Activated T-helper 1 cell treated with anti-CD3 and anti-CD28 coated beads, Interleukin-12 subunit alpha, Interleukin-12 subunit beta, Interleukin-2, Interleukin-4 antibody, amounts not matched to agents 30 ng/mL and 10 ng/mL and 1 ng/mL, durations not matched to agents 14 hours and 24 hours and 36 hours (primary cell): ENCODE results near the gene ARHGEF6. TPM values are rescaled to one million over a fixed set of nuclear protein-coding genes. Genes with fewer than 3 reads are reported as not detected.

Source experiments
- DNase-seq: peaks from one replicate; pipeline ENCODE4 v3.0.0; 2021; ENCODE audit warnings: low spot score
- H3K27ac Mint-ChIP-seq: one replicate; pipeline ENCODE4 v1.8.0; 2021; ENCODE audit warnings: mild to moderate bottlenecking, mixed read lengths
- H3K27me3 Mint-ChIP-seq: one replicate; pipeline ENCODE4 v1.8.0; 2022; ENCODE audit warnings: mild to moderate bottlenecking, moderate library complexity, mixed read lengths; ENCODE audit not compliant: insufficient read depth
- H3K36me3 Mint-ChIP-seq: one replicate; pipeline ENCODE4 v1.8.0; 2021; ENCODE audit warnings: low read depth, mixed read lengths
- H3K4me1 Mint-ChIP-seq: one replicate; pipeline ENCODE4 v1.8.0; 2021; ENCODE audit warnings: low read depth, mixed read lengths
- H3K4me3 Mint-ChIP-seq: one replicate; pipeline ENCODE4 v1.8.0; 2021; ENCODE audit warnings: mild to moderate bottlenecking, moderate library complexity, mixed read lengths
- H3K9me3 Mint-ChIP-seq: one replicate; pipeline ENCODE4 v1.8.0; 2021; ENCODE audit warnings: mixed read lengths
- intact Hi-C: fragments of 100-400 bp; cut with micrococcal nuclease; formaldehyde crosslinking; loops from one replicate; pipeline ENCODE4 v1.15.1; 2024
- total RNA-seq: library from RNA; stranded (reverse); gene quantifications from 2 replicates; pipeline ENCODE4 v1.2.3, GENCODE V29; 2022

ARHGEF6 gene
- total RNA-seq, 1 donor from 2014 or later = 39.8 TPM

- Mint-ChIP-seq H3K4me1 (peaks cover 84% of the 10 kb centered on the region), H3K27me3 (no peaks in the 10 kb centered on the region), H3K4me3 (no peak overlapping the region), H3K36me3 (peaks cover 60% of the 10 kb centered on the region), H3K9me3 (peaks cover 8% of the 10 kb centered on the region), H3K27ac (peak overlapping the region; percentile 74)
- no peak for DNase-seq
- intact Hi-C loops = no loop called here
Measured at GRCh38 chrX:136662976-136663375, 117.8 kb downstream of the ARHGEF6 start.

- peak overlapping the region; percentile 37 for H3K4me3 Mint-ChIP-seq
- no peak for DNase-seq
- H3K27ac Mint-ChIP-seq = peak overlapping the region; percentile 74
- intact Hi-C loops = no loop called here
- H3K27me3 Mint-ChIP-seq = no peaks in the 10 kb centered on the region
- H3K4me1 Mint-ChIP-seq = peaks cover 84% of the 10 kb centered on the region
- peaks cover 60% of the 10 kb centered on the region for H3K36me3 Mint-ChIP-seq
- peaks cover 8% of the 10 kb centered on the region for H3K9me3 Mint-ChIP-seq
Measured at GRCh38 chrX:136662104-136662503, 118.6 kb downstream of the ARHGEF6 start.

- H3K9me3 Mint-ChIP-seq = peaks cover 8% of the 10 kb centered on the region
- peak overlapping the region; percentile 35 for H3K4me3 Mint-ChIP-seq
- H3K27me3 Mint-ChIP-seq = no peaks in the 10 kb centered on the region
- peak overlapping the region; percentile 86 for H3K27ac Mint-ChIP-seq
- DNase-seq = no peak
- peaks cover 86% of the 10 kb centered on the region for H3K4me1 Mint-ChIP-seq
- H3K36me3 Mint-ChIP-seq = peaks cover 68% of the 10 kb centered on the region
- intact Hi-C loops = no loop called here
Measured at GRCh38 chrX:136660896-136661295, 119.8 kb downstream of the ARHGEF6 start.

GRCh38 chrX:136659174-136659573 lies 121.6 kb downstream of the ARHGEF6 start:
- H3K9me3 Mint-ChIP-seq = peaks cover 5% of the 10 kb centered on the region
- H3K4me1 Mint-ChIP-seq = peaks cover 87% of the 10 kb centered on the region
- H3K27ac Mint-ChIP-seq = peak overlapping the region; percentile 94
- no peaks in the 10 kb centered on the region for H3K27me3 Mint-ChIP-seq
- peak overlapping the region; percentile 99 for H3K4me3 Mint-ChIP-seq
- peaks cover 74% of the 10 kb centered on the region for H3K36me3 Mint-ChIP-seq
- DNase-seq = no peak
- intact Hi-C loops = loop anchor here (2.0 kb wide), 1 partner anchor 14 kb away; no protein-coding TSS in a partner anchor

- no peaks in the 10 kb centered on the region for H3K9me3 Mint-ChIP-seq
- H3K27me3 Mint-ChIP-seq = no peaks in the 10 kb centered on the region
- intact Hi-C loops = loop anchor here (1.0 to 2.0 kb wide), 2 partner anchors 15 to 36 kb away; no protein-coding TSS in a partner anchor
- DNase-seq = no peak
- peaks cover 76% of the 10 kb centered on the region for H3K36me3 Mint-ChIP-seq
- peak overlapping the region; percentile 99 for H3K4me3 Mint-ChIP-seq
- peak overlapping the region; percentile 94 for H3K27ac Mint-ChIP-seq
- peaks cover 89% of the 10 kb centered on the region for H3K4me1 Mint-ChIP-seq
Measured at GRCh38 chrX:136658151-136658550, 122.6 kb downstream of the ARHGEF6 start.

- Mint-ChIP-seq H3K4me1 (peaks cover 97% of the 10 kb centered on the region), H3K36me3 (peaks cover 87% of the 10 kb centered on the region), H3K4me3 (peak overlapping the region; percentile 99), H3K9me3 (no peaks in the 10 kb centered on the region), H3K27ac (peak overlapping the region; percentile 94), H3K27me3 (no peaks in the 10 kb centered on the region)
- intact Hi-C loops = loop anchor here (1.0 to 2.0 kb wide), 2 partner anchors 9 to 160 kb away; partner anchors contain the start of gene HTATSF1
- DNase-seq = no peak
Measured at GRCh38 chrX:136656361-136656964, 124.3 kb downstream of the ARHGEF6 start.

GRCh38 chrX:136652822-136653723 lies 127.7 kb downstream of the ARHGEF6 start:
- no peaks in the 10 kb centered on the region for H3K27me3 Mint-ChIP-seq
- H3K36me3 Mint-ChIP-seq = peaks cover 93% of the 10 kb centered on the region
- peak overlapping the region; percentile 94 for H3K27ac Mint-ChIP-seq
- H3K4me1 Mint-ChIP-seq = peaks cover 64% of the 10 kb centered on the region
- intact Hi-C loops = loop anchor here (1.0 to 2.0 kb wide), 4 partner anchors 20 to 68 kb away; no protein-coding TSS in a partner anchor
- DNase-seq = no peak
- H3K4me3 Mint-ChIP-seq = peak overlapping the region; percentile 99
- H3K9me3 Mint-ChIP-seq = no peaks in the 10 kb centered on the region

GRCh38 chrX:136650811-136651210 lies 129.9 kb downstream of the ARHGEF6 start:
- peaks cover 64% of the 10 kb centered on the region for H3K4me1 Mint-ChIP-seq
- H3K27me3 Mint-ChIP-seq = no peaks in the 10 kb centered on the region
- peak overlapping the region; percentile 94 for H3K27ac Mint-ChIP-seq
- intact Hi-C loops = no loop called here
- DNase-seq = no peak
- H3K36me3 Mint-ChIP-seq = peaks cover 72% of the 10 kb centered on the region
- no peaks in the 10 kb centered on the region for H3K9me3 Mint-ChIP-seq
- peak overlapping the region; percentile 99 for H3K4me3 Mint-ChIP-seq

GRCh38 chrX:136647677-136648360 lies 132.9 kb downstream of the ARHGEF6 start, which contains the start of gene CD40LG:
CD40LG (plus strand) TSS chrX:136648158; CDS start chrX:136648249, 91 bp downstream.
- no peak for DNase-seq
- Mint-ChIP-seq H3K27ac (peak within 1 kb of the TSS; percentile 94), H3K27me3 (no peaks in the 10 kb centered on the region), H3K4me1 (peaks cover 57% of the 10 kb centered on the region), H3K36me3 (peaks cover 48% of the 10 kb centered on the region), H3K9me3 (no peaks in the 10 kb centered on the region), H3K4me3 (peak within 1 kb of the TSS; percentile 99)
- intact Hi-C loops = loop anchor here (1.0 to 2.0 kb wide), 3 partner anchors 8 to 59 kb away; no protein-coding TSS in a partner anchor

GRCh38 chrX:136646602-136647239 lies 134.0 kb downstream of the ARHGEF6 start:
- Mint-ChIP-seq H3K36me3 (peaks cover 40% of the 10 kb centered on the region), H3K9me3 (no peaks in the 10 kb centered on the region), H3K27ac (peak overlapping the region; percentile 94), H3K4me1 (peaks cover 57% of the 10 kb centered on the region), H3K27me3 (no peaks in the 10 kb centered on the region), H3K4me3 (peak overlapping the region; percentile 99)
- no peak for DNase-seq
- intact Hi-C loops = loop anchor here (1.0 to 2.0 kb wide), 6 partner anchors 10 to 58 kb away; no protein-coding TSS in a partner anchor

GRCh38 chrX:136643243-136643642 lies 137.5 kb downstream of the ARHGEF6 start:
- DNase-seq = no peak
- Mint-ChIP-seq H3K27ac (peak overlapping the region; percentile 82), H3K4me1 (peaks cover 82% of the 10 kb centered on the region), H3K9me3 (no peaks in the 10 kb centered on the region), H3K36me3 (peaks cover 11% of the 10 kb centered on the region), H3K27me3 (no peaks in the 10 kb centered on the region), H3K4me3 (peak overlapping the region; percentile 75)
- intact Hi-C loops = no loop called here
